ENCODE data around the gene THRB. TPM values are rescaled to one million over a fixed set of nuclear protein-coding genes. Genes with fewer than 3 reads are reported as not detected.

THRB gene
- total RNA-seq, 1 donor from 2014 or later = 42.4 TPM

DNA sequence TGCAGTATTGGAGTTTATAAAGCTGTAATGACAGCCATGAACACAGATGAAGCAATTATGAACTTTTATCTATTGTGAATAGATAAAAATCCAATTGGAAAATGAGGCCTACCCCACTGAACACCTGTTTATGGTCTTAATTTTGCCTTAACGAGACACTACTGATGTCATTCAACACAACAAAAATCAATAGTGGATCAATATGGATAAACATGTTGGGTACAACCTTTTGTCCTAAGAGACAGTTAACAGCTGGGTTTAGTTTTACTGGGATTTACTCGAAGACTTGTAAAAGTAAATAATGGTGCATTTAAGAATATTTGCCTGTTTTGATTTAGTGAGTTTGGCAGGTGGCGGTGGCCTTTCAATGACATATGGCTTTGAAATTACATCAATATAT lies 331.7 kb downstream of the THRB start:
- DNase-seq (ENCODE audit: low spot score in 2 of 2) (no peak), FAIRE-seq (no peak)

GRCh38 chr3:24161841-24162240 lies 332.8 kb downstream of the THRB start:
- no peak for DNase-seq (ENCODE audit: low spot score in 2 of 2)
- FAIRE-seq = no peak

GRCh38 chr3:24160424-24161095 lies 334.1 kb downstream of the THRB start:
- DNase-seq (ENCODE audit: low spot score in 2 of 2) (no peak), FAIRE-seq (no peak)

GRCh38 chr3:24158761-24159454 lies 335.7 kb downstream of the THRB start:
- FAIRE-seq (no peak), DNase-seq (ENCODE audit: low spot score in 2 of 2) (no peak)

DNA sequence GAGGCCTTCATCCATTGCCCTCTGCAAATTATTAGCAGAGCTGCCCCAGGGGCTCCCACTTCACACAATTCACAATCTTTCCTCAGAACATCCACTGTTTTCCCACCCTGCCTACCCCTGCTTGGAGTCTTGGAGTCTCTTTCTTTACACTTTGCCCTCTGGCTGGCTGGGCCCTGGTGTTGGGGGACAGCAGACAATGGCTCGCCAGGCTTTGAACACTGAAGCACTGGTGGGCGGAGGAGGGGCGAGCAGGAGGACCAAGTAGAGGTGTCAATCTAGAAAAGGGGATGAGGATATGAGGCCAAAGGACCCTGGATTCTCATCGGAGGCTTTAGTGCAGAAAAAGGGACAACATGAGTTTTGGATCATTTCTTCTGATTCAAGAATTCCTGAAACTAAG lies 337.5 kb downstream of the THRB start:
- FAIRE-seq (no peak), DNase-seq (ENCODE audit: low spot score in 2 of 2) (no peak)

DNA sequence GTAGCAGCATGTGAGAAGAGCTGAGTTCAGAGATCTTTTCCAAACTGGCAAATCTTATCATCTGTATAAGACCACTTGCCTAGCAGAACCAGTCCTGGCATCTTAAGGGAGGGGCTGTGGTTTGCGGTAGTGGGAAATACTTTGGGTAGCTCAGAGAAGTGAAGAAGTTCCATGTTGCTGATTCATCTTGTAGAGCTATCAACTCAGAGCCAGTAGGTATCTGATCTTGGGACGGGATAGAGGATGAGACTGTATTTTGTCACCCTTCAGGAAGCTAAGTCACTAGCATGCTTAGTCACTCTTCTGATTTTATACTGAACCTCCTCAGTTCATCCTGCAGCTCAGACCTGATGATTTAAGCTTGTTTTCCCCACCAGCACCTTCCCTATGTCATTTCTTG lies 338.2 kb downstream of the THRB start:
- FAIRE-seq = no peak
- no peak for DNase-seq (ENCODE audit: low spot score in 2 of 2)

DNA sequence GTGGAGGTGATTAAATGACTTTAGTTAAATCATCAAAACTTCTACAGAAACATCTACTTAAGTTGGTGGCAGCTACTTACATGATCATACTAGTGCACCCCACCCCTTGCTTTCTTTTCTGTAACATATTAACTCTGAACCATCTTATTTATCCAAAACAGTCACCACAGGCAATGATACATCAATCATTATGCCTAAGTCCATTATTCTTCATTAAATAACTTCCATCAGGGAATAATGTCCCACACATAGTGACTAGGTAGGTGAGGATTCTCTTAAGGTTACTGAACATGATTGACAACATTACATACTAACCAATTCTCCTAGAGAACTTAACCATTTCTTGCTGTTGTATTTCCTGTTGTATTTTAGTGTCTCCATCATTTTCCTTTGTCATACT lies 339.4 kb downstream of the THRB start:
- DNase-seq (ENCODE audit: low spot score in 2 of 2) (no peak), FAIRE-seq (no peak)

GRCh38 chr3:24154781-24155180 lies 339.9 kb downstream of the THRB start:
- FAIRE-seq = no peak
- no peak for DNase-seq (ENCODE audit: low spot score in 2 of 2)

- DNase-seq (ENCODE audit: low spot score in 2 of 2) (no peak), FAIRE-seq (no peak)
These were observed 340.5 kb downstream of the THRB start for GRCh38 chr3:24154013-24154695.

DNA sequence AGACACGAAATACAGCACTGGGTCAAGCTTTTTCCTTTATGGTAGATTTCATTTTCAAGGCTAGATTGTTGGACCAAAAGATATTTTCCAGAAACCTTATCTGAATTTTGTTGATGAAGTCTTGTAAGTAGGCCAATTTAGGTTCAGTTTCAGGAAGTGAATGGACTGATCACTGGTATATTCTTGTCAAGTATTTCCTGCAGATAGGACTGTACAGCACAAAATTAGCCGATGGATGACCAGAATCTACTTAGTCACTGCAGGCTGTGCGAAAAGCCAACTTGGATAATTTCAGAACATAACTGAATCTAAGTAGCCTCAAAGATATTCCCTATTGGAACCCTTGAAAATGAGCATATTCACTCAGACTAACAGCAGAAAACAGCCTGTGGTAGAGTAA lies 343.1 kb downstream of the THRB start:
- FAIRE-seq (no peak), DNase-seq (ENCODE audit: low spot score in 2 of 2) (no peak)

DNA sequence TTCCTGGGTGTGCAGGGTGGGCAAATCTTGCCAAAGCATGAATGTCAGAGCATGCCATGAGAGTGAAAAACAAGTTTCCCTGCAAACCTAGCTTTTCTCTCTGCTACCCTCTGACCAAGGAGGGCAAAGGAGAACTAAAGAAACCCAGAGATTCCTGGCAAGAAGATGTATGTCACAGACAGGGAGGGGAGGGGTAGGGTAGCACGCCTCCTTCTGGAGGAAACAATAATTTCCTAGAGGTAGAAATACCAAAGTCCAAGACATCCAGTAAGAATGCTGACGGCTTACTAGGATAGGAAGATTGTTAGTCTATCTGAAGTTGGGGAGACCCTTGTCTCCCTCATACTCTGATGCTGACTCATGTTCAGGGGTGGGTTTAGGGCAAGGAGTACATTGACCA lies 345.6 kb downstream of the THRB start:
- FAIRE-seq (no peak), DNase-seq (ENCODE audit: low spot score in 2 of 2) (no peak)

DNA sequence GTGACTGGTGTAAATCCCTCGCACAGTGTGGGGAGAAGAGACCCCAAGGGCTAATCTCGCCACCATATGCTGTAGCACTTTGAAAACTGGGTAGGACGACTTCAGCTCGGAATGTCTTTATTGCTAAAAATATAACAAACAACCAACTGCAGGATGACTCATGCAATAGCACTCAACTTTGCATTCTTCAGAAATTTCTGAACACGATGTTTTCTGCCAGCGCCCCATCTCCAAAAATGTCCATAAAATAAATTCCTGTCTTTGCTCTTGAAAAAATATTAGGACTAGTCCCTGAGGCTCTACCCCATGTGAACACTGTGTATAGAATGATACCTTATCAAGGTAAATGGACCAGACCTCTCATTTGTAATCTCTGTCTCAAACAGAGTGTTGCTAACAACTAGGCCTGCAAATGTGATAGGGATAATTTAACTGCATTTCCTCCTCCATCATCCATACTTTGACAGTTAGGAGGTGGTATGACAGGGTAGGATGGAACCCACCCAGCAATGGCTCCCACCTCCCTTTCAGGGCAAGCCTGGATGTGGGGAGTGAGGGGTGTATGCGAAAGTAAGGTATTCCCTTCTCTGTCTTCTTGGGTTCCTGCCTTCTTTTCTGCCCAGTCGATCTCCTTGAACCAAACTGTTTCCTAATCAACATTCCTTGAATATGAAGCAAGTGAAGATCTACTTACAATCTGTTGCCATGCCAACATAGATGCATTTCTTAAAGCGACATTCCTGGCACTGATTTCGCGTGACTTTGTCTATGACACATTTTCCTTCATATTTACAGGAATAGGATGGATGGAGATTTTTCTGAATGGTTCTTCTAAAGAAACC lies 348.4 kb downstream of the THRB start:
- FAIRE-seq = no peak
- no peak for DNase-seq (ENCODE audit: low spot score in 2 of 2)

DNA sequence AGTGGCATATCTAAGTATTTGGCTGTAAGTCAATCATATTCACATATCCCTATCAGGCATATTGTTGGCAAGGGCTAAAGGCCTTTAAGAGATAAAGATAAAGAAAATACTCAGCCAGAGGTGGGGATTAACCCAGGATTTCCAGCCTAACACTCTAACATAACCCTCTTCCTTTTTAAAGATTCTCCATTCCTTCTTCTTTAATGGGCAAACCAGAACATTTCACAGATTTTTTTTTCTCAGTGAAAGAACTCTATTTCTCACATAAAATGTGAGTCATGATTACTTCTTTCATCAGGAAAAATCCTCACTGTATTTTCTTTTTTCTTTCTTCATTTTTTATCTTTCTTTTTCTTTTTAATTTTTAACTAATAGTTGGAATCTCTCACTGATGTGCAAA lies 349.2 kb downstream of the THRB start:
- no peak for DNase-seq (ENCODE audit: low spot score in 2 of 2)
- FAIRE-seq = no peak

GRCh38 chr3:24142127-24142526 lies 352.5 kb downstream of the THRB start:
- no peak for DNase-seq (ENCODE audit: low spot score in 2 of 2)
- no peak for FAIRE-seq

GRCh38 chr3:24141548-24141947 lies 353.1 kb downstream of the THRB start:
- FAIRE-seq = no peak
- DNase-seq (ENCODE audit: low spot score in 2 of 2) = no peak

- DNase-seq (ENCODE audit: low spot score in 2 of 2) = no peak
- no peak for FAIRE-seq
These were observed 354.9 kb downstream of the THRB start for GRCh38 chr3:24139463-24140412.

- no peak for DNase-seq (ENCODE audit: low spot score in 2 of 2)
These were observed 355.8 kb downstream of the THRB start for GRCh38 chr3:24138876-24139256.

GRCh38 chr3:24137958-24138875 lies 356.4 kb downstream of the THRB start:
- no peak for DNase-seq (ENCODE audit: low spot score in 2 of 2)
- no peak for FAIRE-seq

More at GRCh38 chr3:24138876-24139256, 355.8 kb downstream of the THRB start:
- no peak for FAIRE-seq

GRCh38 chr3:24137334-24137733 lies 357.3 kb downstream of the THRB start:
- DNase-seq (ENCODE audit: low spot score in 2 of 2) (no peak), FAIRE-seq (no peak)
